HTERT RPE-1 (cell line): Measurements from ENCODE around the gene ACOXL.

Source experiments
- in situ Hi-C: fragments of 300-500 bp; cut with MboI; formaldehyde crosslinking; loops from 4 replicates; pipeline ENCODE4 v1.14.3; 2020; ENCODE audit warnings: low sequenced_read_pairs

The ACOXL gene

DNA sequence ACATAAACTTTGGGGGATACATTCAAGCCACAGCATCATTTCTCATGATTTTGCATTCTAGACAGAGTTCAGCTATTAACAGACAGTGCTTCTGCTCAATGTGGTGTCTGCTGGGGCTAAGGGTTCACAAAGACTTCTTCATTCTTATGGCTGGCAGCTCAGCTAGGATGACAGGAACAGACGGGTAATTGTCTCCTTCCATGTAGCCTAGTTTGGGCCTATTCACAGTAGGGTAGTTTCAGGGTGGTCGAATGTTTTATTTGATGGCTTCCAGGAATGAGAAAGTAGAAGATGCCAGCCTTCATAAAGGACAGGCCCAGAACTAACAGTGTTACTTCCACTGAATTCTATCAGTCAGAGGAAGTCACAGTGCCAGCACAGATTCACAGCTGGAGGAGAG lies 362.3 kb downstream of the ACOXL start:
- in situ Hi-C loops: no loop called here

- in situ Hi-C loops: no loop called here
Measured at GRCh38 chr2:111095434-111095833, 363.1 kb downstream of the ACOXL start.

DNA sequence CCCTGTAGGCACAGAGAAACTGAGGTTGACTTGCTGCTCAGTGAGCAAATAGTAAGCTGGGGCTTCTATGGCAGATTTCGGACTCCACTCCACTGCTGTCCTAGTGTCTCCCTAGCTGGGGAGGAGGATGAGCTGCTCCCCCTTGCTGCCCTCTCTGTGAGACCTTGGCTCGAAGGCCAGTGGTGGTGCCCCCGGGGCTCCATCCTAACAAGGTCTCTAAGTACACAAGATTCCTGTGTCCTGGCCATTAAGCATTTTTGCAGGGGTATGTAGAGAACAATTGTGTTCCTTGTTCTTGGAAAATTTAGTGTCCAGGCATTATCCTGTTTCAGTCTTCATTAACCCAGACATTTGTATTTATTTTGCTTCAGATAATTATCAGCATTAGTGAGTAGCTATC lies 367.0 kb downstream of the ACOXL start:
- in situ Hi-C loops: no loop called here

GRCh38 chr2:111100087-111100764 lies 367.9 kb downstream of the ACOXL start:
- in situ Hi-C loops: no loop called here

DNA sequence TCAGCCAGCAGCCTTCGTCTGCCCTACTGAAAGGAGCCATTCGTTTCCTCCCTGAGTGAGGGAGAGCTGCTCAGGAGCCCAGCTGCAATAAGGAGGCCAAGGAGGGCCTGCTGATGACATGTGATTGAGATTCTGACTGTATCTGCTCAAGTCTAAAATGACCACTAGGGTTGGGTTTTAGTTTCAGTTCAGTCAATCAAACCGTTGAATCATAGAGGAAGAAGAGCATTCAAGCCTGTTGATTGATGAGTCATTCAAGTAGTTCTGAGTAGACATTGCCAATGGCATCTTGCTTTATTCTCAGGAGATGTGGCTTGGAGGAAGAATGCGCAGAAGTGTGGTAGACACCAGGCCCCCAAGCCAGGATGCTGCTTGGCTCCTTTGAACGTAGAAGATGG lies 368.4 kb downstream of the ACOXL start:
- in situ Hi-C loops: no loop called here

DNA sequence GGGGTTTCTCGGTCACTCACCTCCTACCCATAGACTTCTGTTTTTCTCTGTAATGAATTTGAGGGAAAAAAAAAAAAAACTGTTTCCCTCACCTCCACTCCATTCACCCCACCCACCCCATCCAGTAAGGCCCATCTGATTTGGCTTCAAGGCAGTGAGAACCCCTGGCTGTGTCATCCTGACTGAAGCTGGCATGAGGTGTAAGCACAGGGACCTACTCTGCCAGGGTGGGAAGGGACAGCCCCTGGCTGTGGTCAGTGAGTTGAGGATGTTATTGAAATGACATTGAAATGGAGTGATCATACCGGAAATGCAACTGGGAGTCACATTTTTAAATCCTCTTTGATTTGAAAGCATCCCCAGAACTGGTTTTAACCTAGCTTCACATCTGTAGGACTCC lies 369.2 kb downstream of the ACOXL start:
- in situ Hi-C loops: no loop called here

DNA sequence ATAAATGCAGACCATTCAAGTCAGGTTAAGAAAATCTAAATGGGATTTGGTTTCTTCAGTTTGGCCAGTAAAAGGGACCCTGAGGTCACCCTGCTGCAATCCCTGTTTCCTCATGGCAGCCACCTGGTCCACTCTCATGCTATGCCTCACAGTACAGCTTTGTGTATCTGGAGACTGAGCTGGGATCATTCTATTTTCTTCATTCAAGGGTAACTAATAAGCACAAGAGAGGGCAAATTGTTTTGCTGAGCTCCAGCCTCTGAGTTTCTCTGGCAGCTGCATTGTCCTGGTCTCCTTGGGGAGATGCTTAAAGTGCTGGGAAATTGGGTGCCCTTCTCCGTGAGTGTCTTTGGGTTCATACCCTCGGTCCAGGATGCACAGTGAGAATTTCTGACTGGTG lies 369.8 kb downstream of the ACOXL start:
- in situ Hi-C loops: no loop called here

- in situ Hi-C loops: no loop called here
Measured at GRCh38 chr2:111105926-111106325, 373.6 kb downstream of the ACOXL start.

DNA sequence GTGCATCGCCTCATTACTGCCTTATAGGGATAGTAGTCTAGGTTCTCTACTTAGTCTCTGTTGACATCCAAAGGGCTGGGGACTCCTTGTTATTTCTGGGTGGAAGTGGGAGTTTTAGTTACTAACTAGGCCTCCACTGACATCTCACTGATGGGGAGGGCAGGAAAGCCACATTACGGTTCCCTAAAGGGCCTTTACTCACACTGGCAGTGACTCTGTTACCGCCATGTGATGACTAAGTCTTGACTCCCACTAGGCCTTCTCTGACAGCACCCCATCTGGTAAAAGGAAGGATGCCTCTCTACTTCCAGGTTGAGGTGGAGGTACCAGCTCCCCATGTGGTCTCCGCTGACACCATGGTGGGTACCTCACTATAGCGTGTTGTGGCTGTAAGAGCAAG lies 374.3 kb downstream of the ACOXL start:
- in situ Hi-C loops: no loop called here

DNA sequence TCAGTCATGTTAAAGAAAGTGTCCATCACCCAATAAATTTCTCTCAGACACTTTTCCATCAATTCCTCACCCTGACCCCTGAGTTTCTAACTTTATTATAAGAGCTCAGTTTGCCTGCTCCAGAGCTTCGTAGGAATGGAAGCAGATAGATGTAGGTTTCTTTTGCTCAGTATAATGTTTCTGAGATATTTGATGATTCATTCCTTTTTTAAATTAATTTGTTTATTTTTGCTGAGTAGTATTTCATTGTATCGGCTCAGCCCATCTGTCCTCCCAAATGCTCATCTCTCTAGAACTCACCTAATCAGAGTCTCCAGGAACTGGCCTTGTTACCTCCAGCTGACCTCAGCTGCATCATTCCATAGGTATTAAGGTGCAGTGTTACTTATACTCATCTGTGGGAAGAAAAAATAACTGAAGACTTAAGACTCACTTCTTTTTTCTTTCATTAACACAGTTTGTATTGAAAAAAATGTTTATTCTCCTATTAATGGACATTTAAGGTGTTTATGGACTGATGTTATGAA lies 376.4 kb downstream of the ACOXL start:
- in situ Hi-C loops: no loop called here

DNA sequence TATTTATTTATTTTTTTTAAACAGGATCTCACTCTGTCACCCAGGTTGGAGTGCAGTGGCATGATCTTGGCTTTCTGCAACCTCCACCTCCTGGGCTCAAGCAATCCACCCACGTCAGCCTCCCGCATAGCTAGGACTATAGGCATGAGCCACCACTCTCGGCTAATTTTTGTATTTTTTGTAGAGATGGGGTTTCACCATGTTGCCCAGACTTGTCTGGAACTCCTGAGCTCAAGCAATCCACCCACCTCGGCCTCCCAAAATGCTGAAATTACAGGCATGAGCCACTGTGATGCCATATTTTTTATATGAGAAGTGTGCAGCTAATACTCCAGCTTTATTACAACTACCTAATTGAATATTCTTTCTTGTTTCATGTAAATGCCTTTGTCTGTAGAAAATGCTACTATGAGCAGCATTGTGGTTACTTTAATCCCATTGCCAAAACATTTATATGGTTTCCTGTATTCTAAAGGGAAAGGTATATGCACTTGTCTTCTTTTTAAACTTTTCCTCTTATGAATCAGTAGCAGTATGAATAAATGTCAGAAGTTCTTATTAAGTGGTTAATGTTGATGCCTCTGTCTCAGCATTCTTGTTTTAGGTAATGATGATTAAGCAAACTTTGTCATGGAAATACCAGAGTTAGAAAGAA lies 378.9 kb downstream of the ACOXL start:
- in situ Hi-C loops: no loop called here

- in situ Hi-C loops: no loop called here
Measured at GRCh38 chr2:111113838-111114237, 381.5 kb downstream of the ACOXL start.

DNA sequence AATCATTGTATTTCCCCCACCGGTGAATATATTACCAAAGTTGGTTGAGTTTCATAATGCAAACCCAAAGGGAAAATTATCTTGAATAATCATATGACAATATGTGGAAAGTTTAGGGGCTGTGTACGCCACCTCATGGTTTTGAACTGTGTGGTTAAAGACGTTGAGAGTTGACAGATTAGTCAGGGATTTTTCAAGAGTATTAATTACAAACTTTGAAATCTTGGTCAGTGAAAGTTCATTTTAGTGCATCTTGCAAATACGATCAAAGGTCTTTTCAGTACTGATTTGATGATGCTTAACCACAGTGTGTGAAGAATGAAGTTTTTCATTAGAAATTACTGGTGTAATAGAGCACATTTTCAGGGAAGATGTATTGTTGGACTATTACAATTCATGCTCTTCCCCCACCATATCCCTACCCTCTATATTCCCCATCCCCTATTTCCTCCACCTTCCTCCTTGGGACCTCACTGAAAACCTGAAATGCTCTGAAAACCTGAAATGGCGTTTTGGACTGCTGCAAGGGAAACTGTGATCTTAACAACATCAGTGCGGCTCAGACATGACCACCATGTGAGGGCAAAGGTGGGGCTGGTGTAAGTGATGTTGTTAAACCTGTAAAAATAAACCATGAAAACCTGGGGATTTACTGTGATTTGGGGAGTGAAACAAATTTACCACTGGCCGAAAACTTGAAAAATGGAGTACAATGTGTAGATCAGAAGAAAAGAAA lies 383.8 kb downstream of the ACOXL start:
- in situ Hi-C loops: no loop called here

DNA sequence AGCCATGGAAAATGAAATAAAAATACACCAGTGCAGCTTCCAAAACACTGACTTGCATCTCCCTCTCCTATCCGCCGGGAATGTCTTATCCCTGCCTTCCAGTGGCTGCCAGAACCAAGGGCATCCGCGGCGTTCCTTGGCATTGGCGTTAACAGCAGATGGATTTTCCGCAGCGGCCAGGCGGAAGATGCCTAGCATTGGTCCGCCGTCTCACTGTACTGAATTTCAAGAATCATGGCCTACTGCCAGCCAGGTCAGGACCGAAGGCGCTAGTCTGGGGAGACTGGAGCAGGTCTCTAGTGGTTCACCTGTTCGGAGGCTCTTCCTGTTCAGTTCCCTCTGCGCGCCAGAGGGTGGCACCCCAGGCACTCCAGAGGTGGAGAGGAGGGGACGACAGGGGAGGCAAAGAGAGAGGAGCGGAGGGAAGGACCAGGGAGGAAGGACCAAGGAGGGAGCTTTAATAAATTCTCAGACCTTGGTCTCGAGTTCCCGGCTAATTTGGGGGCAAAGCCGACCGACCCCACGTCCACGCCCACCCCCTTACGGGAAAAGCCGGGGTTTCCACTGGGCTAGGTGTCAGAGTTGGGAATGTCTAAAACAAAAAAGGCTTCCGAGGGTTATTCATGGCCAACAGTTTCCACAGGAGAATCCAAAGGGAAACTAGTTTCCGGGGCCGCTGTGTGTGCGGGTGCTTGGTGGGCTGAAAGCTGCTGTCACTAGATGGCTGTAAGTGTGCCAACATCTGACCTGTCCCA lies 384.6 kb downstream of the ACOXL start:
- in situ Hi-C loops: no loop called here

DNA sequence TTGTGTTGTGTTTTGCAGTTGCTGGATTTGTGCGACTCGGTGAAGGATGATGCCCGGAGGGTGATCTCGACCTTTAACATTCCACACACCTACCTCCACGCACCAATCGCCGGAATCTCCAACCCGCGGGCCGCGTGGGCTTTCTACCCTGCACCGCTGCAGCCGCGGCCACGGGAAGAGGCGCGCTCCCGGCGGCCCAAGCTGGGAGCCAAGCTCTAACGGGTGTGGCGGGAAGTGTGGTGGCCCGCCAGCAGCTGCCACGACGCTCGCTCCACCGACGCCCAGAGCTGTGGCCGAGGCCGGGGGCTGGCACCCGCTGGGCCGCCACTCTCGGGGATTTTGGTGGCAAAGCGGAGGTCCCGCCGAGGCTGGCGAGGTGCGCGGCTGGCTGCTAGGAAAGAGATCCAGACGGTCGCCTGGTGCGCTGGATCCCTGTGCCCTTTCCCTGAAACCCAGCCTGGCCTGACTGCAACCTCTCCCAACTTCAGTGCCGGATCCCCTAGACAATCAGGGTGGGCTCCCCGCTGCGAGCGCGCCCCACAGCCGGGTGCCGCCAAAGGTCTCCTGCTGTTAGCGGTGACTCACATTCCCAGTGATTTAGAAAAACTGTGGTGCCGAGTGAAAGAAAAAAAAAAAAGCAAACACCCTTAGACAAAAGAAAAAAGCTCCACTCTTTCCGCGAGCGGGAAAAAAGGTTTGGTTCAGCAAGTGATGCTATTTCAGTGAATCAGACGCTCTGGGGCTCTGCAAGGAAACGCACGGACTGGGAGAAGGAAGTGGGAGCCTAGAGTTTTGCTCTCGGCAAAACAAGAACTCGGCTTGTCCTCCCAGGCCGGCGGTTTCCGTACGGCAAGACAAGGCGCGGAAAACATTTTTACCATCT lies 385.5 kb downstream of the ACOXL start:
- in situ Hi-C loops: no loop called here

DNA sequence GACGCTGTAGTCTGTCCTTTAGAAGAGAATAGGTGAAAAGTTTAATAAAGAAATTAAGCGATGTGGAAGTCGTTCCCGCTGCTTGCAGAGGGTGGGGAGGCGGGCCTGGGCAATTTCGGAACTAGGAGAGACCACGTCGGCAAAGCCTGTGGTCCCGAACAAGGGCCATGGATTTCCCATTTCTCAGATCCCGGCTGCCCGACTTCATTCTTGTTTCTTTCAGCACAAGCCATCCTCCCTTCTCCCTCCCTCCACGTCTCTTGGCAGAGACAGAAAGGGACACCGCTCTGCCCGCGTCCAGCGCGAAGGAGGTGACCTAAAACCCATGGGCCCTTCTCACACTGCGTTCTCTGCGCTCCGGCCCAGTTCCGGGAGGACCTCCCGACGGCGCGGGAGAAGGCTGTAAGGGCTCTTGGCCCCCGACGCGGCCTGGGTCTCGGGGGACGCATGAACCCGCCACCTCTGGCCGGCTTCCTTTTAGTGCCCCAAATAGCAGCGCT lies 386.2 kb downstream of the ACOXL start:
- in situ Hi-C loops: no loop called here

- in situ Hi-C loops: no loop called here
Measured at GRCh38 chr2:111118981-111119821, 386.8 kb downstream of the ACOXL start.

GRCh38 chr2:111119822-111120252 lies 387.5 kb downstream of the ACOXL start:
- in situ Hi-C loops: no loop called here
